HepG2 (cell line): ENCODE measurements around the gene UPB1. TPM values are rescaled to one million over a fixed set of nuclear protein-coding genes. Genes with fewer than 3 reads are reported as not detected.

Experiments
- AGO1 ChIP-seq: fragments of 200-400 bp; formaldehyde crosslinking; IDR thresholded peaks from 2 replicates; pipeline ENCODE4 v1.6.1; 2017; ENCODE audit warnings: mild to moderate bottlenecking, low read depth, low read length, moderate library complexity; ENCODE audit not compliant: poor library complexity, severe bottlenecking
- ATM ChIP-seq: fragments of 450-650 bp; IDR thresholded peaks from 2 replicates; pipeline ENCODE4 v1.7.1; 2017; ENCODE audit warnings: mild to moderate bottlenecking, borderline replicate concordance
- CHD2 ChIP-seq: IDR thresholded peaks from 2 replicates; pipeline ENCODE4 v1.6.1; 2011; ENCODE audit warnings: low read depth, low read length, improper control_type of control experiment
- ESRRA ChIP-seq: sonication (generic); formaldehyde crosslinking; IDR thresholded peaks from 2 replicates; pipeline ENCODE4 v1.5.1; 2020; ENCODE audit warnings: mild to moderate bottlenecking, low read depth, missing genetic modification reagents
- MTF1 ChIP-seq: sonication (generic); formaldehyde crosslinking; IDR thresholded peaks from 2 replicates; pipeline ENCODE4 v1.5.0; 2020; ENCODE audit warnings: missing genetic modification reagents
- NCOA2 ChIP-seq: sonication (generic); formaldehyde crosslinking; IDR thresholded peaks from 2 replicates; pipeline ENCODE4 v1.8.0; 2022; ENCODE audit warnings: inconsistent platforms
- NPAS2 ChIP-seq: sonication (generic); formaldehyde crosslinking; IDR thresholded peaks from 2 replicates; pipeline ENCODE4 v1.8.0; 2022; ENCODE audit warnings: mild to moderate bottlenecking, missing genetic modification reagents, borderline replicate concordance
- POLR2AphosphoS2 ChIP-seq: IDR thresholded peaks from 2 replicates; pipeline ENCODE4 v1.6.1; 2011; ENCODE audit warnings: low read depth, low read length, improper control_type of control experiment
- POLR2AphosphoS5 ChIP-seq: IDR thresholded peaks from 2 replicates; pipeline ENCODE4 v1.6.1; 2012; ENCODE audit warnings: low read depth, low read length
- PTBP1 ChIP-seq: fragments of 200-400 bp; formaldehyde crosslinking; IDR thresholded peaks from 2 replicates; pipeline ENCODE4 v1.6.1; 2018; ENCODE audit warnings: low read length, low read depth; ENCODE audit not compliant: poor library complexity, severe bottlenecking
- RXRB ChIP-seq: IDR thresholded peaks from 2 replicates; pipeline ENCODE4 v1.6.1; 2016; ENCODE audit warnings: borderline replicate concordance, missing genetic modification reagents, missing compliant biosample characterization
- TCF7L2 ChIP-seq: IDR thresholded peaks from 2 replicates; pipeline ENCODE4 v1.6.1; 2011; ENCODE audit warnings: mild to moderate bottlenecking, low read depth, low read length, moderate library complexity
- ZNF224 ChIP-seq: sonication (generic); formaldehyde crosslinking; IDR thresholded peaks from 2 replicates; pipeline ENCODE4 v1.5.0; 2020; ENCODE audit warnings: mild to moderate bottlenecking, missing genetic modification reagents
- ZNF460 ChIP-seq: sonication (generic); formaldehyde crosslinking; IDR thresholded peaks from 2 replicates; pipeline ENCODE4 v1.5.1; 2020; ENCODE audit warnings: missing genetic modification reagents, mild to moderate bottlenecking, borderline replicate concordance
- ZNF550 ChIP-seq: sonication (generic); formaldehyde crosslinking; IDR thresholded peaks from 2 replicates; pipeline ENCODE4 v1.4.0; 2020; ENCODE audit warnings: mild to moderate bottlenecking, missing genetic modification reagents, borderline replicate concordance
- polyA plus RNA-seq, 8 experiments: library from polyadenylated mRNA; depleted of rRNA in 3 of 8; stranded (reverse) in 7 of 8; unstranded in 1 of 8; fragments of >200 nt; fragmentation: Illumina TruSeq in 4 of 8; extraction: Trizol in 4 of 8; gene quantifications; 2 replicates each; pipeline versions ENCODE4 v1.2.1 to v1.2.3, GENCODE V29; 2011 to 2016; ENCODE audit warnings: low read depth in 4 of 8, missing spikeins in 1 of 8, mixed read lengths in 1 of 8; ENCODE audit not compliant: insufficient read depth in 1 of 8
- total RNA-seq, 5 experiments: library from RNA; depleted of rRNA; stranded (reverse); fragments of >200 nt; fragmentation: Illumina TruSeq; extraction: Trizol; gene quantifications; 2 replicates each; pipeline ENCODE4 v1.2.3, GENCODE V29; 2016; ENCODE audit warnings: low read depth in 1 of 5
- TF ChIP-seq, protein P1 (sequence below): sonication (generic); formaldehyde crosslinking; IDR thresholded peaks from 2 replicates; pipeline ENCODE4 v1.4.0; 2020; ENCODE audit warnings: missing genetic modification reagents
- TF ChIP-seq, protein P2 (sequence below): sonication (generic); formaldehyde crosslinking; IDR thresholded peaks from 2 replicates; pipeline ENCODE4 v1.4.0; 2020; ENCODE audit warnings: low read depth, mild to moderate bottlenecking, missing genetic modification reagents
- TF ChIP-seq, protein P3 (sequence below): sonication (generic); formaldehyde crosslinking; IDR thresholded peaks from 2 replicates; pipeline ENCODE4 v1.4.0; 2020; ENCODE audit warnings: missing genetic modification reagents
- TF ChIP-seq, protein P4 (sequence below): sonication (generic); formaldehyde crosslinking; IDR thresholded peaks from 2 replicates; pipeline ENCODE4 v1.9.0; 2022; ENCODE audit warnings: low read depth, missing genetic modification reagents

The UPB1 gene
- total and polyA plus RNA-seq, 2 of the 13 experiments (the other 11 are each of a cell fraction or from before 2014, with no cell fraction given): 0.38 to 1.2 TPM

DNA sequence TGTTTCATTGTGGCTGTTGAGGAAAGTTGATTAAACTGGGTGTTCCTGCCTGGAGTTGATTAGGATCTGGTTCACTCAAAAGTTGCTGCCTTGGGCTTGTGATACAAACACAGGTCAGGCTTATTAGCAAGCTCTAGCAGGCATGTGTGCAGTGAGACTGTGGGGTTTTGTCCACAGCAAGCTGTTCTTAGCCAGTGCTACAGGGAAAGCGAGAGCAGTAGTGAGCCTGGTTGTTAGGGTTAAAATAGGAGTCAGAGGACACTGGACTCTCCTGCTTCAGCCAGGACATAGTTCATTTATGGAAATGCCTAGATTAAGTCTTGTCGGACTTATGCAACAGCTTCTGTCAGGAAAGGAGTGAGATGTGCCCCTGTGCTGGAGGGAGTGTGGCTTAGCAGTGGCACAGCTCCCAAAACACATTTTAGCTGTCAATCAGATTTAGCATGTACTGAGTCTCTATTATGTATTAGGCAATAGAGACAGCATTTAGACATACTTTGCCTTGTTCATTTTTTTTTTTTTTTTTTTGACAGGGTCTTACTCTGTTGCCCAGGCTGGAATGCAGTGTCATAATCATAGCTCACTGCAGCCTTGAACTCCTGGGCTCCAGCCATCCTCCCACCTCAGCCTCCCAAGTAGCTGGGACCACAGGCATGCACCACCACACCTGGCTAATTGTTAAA is 69.4 kb downstream of the UPB1 start (continued):
- TF ChIP-seq, protein P1, sequence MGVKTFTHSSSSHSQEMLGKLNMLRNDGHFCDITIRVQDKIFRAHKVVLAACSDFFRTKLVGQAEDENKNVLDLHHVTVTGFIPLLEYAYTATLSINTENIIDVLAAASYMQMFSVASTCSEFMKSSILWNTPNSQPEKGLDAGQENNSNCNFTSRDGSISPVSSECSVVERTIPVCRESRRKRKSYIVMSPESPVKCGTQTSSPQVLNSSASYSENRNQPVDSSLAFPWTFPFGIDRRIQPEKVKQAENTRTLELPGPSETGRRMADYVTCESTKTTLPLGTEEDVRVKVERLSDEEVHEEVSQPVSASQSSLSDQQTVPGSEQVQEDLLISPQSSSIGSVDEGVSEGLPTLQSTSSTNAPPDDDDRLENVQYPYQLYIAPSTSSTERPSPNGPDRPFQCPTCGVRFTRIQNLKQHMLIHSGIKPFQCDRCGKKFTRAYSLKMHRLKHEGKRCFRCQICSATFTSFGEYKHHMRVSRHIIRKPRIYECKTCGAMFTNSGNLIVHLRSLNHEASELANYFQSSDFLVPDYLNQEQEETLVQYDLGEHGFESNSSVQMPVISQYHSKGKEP (CRISPR knock-in tag): no peak
- TF ChIP-seq AGO1: no peak
- TF ChIP-seq, protein P2, sequence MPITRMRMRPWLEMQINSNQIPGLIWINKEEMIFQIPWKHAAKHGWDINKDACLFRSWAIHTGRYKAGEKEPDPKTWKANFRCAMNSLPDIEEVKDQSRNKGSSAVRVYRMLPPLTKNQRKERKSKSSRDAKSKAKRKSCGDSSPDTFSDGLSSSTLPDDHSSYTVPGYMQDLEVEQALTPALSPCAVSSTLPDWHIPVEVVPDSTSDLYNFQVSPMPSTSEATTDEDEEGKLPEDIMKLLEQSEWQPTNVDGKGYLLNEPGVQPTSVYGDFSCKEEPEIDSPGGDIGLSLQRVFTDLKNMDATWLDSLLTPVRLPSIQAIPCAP (CRISPR knock-in tag): no peak
- TF ChIP-seq NCOA2: 0 out of 2 replicates have a peak, but pooled peaks have one; percentile 35
- TF ChIP-seq ZNF550: no peak
- TF ChIP-seq POLR2AphosphoS5: no peak
- TF ChIP-seq ATM: no peak
- TF ChIP-seq ESRRA (CRISPR knock-in tag): no peak
- no peak for TF ChIP-seq MTF1
- TF ChIP-seq ZNF460: peak; percentile 94
- TF ChIP-seq NPAS2: no peak
- no peak for TF ChIP-seq PTBP1
- TF ChIP-seq TCF7L2: no peak
- TF ChIP-seq RXRB (CRISPR knock-in tag): peak; percentile 57; the same call in 1 of the 2 replicates
- no peak for TF ChIP-seq CHD2
- TF ChIP-seq, protein P3, sequence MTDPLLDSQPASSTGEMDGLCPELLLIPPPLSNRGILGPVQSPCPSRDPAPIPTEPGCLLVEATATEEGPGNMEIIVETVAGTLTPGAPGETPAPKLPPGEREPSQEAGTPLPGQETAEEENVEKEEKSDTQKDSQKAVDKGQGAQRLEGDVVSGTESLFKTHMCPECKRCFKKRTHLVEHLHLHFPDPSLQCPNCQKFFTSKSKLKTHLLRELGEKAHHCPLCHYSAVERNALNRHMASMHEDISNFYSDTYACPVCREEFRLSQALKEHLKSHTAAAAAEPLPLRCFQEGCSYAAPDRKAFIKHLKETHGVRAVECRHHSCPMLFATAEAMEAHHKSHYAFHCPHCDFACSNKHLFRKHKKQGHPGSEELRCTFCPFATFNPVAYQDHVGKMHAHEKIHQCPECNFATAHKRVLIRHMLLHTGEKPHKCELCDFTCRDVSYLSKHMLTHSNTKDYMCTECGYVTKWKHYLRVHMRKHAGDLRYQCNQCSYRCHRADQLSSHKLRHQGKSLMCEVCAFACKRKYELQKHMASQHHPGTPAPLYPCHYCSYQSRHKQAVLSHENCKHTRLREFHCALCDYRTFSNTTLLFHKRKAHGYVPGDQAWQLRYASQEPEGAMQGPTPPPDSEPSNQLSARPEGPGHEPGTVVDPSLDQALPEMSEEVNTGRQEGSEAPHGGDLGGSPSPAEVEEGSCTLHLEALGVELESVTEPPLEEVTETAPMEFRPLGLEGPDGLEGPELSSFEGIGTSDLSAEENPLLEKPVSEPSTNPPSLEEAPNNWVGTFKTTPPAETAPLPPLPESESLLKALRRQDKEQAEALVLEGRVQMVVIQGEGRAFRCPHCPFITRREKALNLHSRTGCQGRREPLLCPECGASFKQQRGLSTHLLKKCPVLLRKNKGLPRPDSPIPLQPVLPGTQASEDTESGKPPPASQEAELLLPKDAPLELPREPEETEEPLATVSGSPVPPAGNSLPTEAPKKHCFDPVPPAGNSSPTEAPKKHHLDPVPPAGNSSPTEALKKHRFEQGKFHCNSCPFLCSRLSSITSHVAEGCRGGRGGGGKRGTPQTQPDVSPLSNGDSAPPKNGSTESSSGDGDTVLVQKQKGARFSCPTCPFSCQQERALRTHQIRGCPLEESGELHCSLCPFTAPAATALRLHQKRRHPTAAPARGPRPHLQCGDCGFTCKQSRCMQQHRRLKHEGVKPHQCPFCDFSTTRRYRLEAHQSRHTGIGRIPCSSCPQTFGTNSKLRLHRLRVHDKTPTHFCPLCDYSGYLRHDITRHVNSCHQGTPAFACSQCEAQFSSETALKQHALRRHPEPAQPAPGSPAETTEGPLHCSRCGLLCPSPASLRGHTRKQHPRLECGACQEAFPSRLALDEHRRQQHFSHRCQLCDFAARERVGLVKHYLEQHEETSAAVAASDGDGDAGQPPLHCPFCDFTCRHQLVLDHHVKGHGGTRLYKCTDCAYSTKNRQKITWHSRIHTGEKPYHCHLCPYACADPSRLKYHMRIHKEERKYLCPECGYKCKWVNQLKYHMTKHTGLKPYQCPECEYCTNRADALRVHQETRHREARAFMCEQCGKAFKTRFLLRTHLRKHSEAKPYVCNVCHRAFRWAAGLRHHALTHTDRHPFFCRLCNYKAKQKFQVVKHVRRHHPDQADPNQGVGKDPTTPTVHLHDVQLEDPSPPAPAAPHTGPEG: no peak
- no peak for TF ChIP-seq POLR2AphosphoS2
- TF ChIP-seq, protein P4, sequence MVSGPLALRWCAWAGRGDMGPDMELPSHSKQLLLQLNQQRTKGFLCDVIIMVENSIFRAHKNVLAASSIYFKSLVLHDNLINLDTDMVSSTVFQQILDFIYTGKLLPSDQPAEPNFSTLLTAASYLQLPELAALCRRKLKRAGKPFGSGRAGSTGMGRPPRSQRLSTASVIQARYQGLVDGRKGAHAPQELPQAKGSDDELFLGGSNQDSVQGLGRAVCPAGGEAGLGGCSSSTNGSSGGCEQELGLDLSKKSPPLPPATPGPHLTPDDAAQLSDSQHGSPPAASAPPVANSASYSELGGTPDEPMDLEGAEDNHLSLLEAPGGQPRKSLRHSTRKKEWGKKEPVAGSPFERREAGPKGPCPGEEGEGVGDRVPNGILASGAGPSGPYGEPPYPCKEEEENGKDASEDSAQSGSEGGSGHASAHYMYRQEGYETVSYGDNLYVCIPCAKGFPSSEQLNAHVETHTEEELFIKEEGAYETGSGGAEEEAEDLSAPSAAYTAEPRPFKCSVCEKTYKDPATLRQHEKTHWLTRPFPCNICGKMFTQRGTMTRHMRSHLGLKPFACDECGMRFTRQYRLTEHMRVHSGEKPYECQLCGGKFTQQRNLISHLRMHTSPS (CRISPR knock-in tag): no peak
- TF ChIP-seq ZNF224 (CRISPR knock-in tag): no peak
